GM21737 (cell line): ENCODE measurements around the gene LNX1.

ENCODE experiments used
- ATAC-seq: cut with Tn5 transposase; IDR thresholded peaks from one replicate; pipeline ENCODE4 v1.9.1; 2021; ENCODE audit warnings: mild to moderate bottlenecking, moderate library complexity; ENCODE audit not compliant: unreplicated experiment

The LNX1 gene

DNA sequence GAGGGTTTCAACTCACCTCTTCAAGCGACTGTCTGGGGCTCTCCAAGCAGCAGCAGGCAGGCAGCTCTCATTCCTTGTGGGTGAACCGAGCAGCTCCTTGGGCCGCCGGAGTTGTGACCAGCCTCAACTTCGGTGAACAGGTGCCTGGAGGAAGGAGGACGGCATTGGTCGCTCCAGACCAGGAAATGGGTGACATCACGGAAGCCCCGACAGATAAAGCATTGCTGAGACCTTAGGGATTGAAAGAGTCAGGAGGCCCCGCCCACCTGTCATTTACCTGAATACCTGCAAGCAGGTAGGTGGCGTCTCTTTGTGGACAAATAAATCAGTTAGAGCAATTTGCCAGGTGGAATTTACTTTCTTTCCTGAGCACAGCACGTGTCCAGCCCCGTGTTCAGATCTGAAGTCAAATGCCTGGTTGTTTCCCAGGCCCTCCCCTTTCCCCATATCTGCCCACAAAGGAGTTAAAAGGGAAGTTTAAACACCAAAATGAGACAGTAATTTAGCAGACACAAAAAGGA is at the start of gene LNX1:
Gene LNX1 (minus strand): TSS at position 115 of the 521 bp plus-strand sequence. CDS start 17,484 bp downstream, outside the sequence.
- ATAC-seq = no peak

DNA sequence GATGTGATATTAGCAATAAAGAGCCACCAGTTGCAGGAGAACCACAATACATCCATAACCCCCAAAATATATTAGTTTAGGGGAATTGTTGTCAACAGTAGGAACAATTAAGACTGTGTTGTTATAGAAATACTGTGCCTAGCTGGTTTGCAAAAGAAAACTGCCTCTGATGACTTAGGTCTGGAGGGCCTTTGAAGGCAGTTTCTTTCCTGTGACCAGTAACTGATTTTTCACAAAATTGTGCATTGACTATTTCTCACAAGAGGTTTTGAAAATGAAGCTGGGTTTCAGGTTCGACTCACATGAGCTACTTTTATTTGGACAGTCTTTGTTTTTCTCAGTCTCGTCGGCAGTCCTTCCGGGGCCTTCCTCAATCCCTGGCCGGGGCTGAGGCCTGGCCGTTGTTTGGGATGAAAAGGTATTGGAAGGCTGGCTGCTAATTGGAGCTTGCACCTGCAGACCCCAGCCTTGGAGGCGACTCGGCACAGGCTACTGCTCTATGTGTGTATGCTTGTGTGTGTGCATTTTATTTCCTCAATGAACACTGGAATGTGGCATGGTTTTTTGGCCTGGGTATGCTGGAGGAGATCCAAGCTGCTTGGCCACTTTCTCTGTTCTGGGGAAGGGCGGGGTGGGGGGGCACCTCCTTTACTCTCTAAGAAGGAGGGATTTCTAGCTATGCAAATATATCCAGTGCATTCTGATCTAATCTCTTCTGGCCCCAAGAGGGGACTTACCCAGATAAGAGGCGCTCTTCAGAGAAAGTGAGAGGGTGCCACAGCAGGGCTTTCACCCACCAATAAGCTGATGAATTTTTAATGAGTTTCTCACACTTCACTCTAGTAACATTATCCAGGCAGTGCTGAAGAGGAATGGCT is 49.5 kb upstream of the LNX1 start:
- ATAC-seq = peak; percentile 71

- no peak for ATAC-seq
These were observed 47.6 kb upstream of the LNX1 start for GRCh38 chr4:53638919-53639318.

DNA sequence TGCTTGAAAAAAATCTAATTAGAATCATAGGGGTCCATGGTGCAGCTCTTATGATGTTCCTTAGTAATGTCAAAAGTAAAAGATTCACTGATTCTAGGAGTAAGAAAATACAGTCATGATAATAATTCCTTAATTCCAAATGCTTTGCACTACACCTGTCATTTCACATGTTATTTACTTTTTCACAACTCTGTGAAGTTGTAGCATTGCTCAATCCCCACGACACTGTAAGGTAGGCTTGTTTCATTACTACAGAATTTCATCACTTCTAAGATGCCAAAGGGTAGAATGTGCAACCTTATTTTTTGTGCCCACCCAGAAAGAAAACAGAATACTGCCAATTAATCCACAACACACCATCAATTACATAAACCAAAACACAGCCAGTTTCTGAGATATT is 46.1 kb upstream of the LNX1 start:
- no peak for ATAC-seq

DNA sequence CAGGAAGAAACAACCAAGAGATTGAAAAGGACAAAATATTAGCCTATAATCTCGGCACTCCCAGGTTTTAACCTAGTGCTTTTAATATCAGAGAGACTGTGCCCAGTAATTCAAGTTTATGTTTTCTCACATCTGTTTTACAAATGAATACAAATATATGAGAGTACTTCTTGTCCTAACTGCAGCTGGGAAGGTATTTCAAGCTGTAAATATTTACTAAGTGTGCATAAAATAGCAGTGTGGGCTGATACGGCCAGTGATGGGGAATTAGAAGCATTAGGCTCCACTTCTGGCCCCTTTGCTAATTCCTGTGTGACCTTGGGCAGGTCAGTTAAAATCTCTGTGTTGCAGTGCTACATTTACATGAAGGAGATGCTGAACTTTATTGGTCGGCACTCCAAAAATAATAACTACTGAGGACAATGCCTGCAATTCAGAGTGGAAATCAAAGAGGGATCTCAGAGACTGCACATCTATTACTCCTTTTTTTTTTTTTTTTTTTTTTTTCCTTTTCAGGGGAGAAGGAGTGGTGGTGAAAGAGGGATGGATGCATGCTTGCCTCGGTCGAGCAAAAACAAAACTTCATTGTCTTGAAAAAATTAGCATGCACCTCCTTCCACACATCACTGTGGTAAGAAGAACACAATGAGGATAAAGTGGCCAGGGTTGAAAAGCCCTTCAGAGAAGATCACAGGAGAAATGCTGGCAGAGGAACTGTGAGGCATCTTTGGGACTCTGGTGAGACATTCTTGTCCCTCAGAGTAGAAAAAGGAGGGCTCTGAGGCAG is 44.6 kb upstream of the LNX1 start:
- no peak for ATAC-seq

- ATAC-seq = no peak
These were observed 42.3 kb upstream of the LNX1 start for GRCh38 chr4:53633608-53634007.

GRCh38 chr4:53629296-53629695 is 38.0 kb upstream of the LNX1 start:
- ATAC-seq = no peak

DNA sequence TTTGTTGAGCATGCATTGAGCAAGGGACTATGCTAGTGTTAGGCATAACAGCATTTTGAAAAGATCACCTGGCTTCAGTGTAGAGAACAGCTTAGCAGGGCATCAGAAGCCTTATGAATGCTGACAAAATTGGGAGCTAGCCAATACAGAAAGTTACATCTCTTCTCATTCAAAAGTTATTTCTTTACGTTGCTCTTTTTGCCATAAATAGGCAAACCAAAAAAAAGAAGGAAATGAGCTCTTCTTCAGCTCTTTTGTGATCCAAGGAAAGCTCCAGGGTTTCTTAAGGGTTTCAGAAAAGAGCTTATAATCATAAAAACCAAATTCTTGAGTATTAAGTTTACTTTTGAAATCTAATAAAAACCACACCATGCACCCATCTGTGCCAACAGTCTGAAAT is 35.2 kb upstream of the LNX1 start:
- no peak for ATAC-seq

- no peak for ATAC-seq
These were observed 34.6 kb upstream of the LNX1 start for GRCh38 chr4:53625888-53626287.

DNA sequence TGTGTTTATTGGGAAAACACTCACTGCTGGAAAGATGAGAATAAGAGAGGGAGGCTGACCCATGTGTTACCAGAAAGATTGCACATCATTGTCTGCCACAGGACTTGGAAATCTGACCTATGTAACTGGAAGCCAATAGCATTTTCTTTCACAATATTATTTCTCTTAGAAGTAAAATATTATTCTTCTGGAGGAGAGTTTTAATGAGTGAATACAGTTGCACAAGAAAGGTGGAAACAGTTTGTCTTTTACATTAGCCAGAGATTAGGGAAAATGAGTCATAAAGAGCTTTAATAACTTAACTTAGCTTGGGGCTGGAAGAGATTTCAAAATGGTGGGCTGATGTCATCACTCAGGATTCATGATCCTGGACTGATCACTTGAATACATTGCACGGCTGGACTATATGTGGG is 31.5 kb upstream of the LNX1 start:
- ATAC-seq = no peak

GRCh38 chr4:53620956-53621355 is 29.7 kb upstream of the LNX1 start:
- no peak for ATAC-seq

- ATAC-seq = no peak
These were observed 28.1 kb upstream of the LNX1 start for GRCh38 chr4:53619431-53619830.

- ATAC-seq = no peak
These were observed 27.0 kb upstream of the LNX1 start for GRCh38 chr4:53618321-53618720.

- ATAC-seq = no peak
These were observed 25.9 kb upstream of the LNX1 start for GRCh38 chr4:53617101-53617680.

- no peak for ATAC-seq
These were observed 24.9 kb upstream of the LNX1 start for GRCh38 chr4:53616219-53616618.

DNA sequence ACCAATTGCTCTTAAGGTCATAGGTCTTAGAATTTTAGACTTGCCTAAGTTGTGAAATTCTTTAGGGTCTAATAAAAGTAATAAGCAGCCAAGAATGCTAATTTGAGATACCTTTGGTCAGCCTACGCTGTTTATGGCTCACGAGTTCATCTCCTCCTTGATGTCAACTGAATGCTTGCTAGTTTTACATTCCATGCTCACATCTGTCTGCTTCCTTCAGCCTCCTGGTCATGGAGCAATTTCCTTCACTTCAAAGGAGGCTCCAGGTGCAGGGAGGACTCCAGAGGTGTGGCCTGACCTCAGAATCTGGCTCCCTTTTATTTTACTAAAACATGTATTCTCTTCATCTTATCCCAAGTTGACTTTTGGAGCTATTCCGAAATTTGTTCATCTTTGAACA is 23.3 kb upstream of the LNX1 start:
- ATAC-seq = no peak

DNA sequence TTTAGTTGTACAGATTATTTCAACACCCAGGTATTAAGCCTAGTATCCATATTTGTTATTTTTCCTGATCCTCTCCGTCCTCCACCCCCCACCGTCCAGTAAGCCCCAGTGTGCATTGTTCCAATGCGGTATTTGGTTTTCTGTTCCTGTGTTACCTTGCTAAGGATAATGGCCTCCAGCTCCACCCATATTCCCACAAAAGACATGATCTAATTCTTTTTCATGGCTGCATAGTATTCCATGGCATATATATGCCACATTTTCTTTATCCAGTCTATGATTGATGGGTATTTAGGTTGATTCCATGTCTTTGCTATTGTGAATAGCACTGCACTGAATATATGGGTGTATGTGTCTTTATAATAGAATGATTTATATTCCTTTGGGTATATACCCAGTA is 22.1 kb upstream of the LNX1 start:
- no peak for ATAC-seq

DNA sequence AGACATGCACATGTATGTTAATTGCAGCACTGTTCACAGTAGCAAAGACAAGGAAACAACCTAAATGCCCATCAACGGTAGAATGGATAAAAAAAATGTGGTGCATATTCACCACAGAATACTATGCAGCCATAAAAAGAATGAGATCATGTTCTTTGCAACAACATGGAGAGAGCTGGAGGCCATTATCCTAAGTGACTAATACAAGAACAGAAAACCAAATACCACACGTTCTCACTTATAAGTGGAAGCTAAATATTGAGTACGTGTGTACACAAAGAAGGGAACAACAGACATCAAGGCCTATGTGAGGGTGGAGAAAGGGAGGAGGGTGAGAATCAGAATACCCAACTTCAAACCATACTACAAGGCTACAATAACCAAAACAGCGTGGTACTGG is 17.4 kb upstream of the LNX1 start:
- no peak for ATAC-seq

DNA sequence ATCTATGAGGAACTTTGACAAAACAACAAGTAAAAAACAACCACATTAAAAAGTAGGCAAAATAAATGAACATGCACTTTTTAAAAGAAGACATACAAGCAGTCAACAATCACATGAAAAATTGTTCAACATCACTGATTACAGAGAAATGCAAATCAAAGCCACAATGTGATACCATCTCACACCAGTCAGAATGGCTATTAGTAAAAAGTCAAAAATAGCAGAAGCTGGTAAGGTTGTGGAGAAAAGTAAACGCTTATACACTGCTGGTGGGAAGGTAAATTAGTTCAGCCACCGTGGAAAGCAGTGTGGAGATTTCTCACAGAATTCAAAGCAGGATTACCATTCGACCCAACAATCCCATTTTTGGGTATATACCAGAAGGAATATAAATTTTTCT is 17.0 kb upstream of the LNX1 start:
- ATAC-seq = no peak

GRCh38 chr4:53605783-53606182 is 14.5 kb upstream of the LNX1 start:
- no peak for ATAC-seq

GRCh38 chr4:53602390-53602789 is 11.1 kb upstream of the LNX1 start:
- no peak for ATAC-seq
